Loucy (cell line): Measurements from ENCODE around the gene EPB41L5.
"Not testable (repeated sequence)": the region's sequence is repeated elsewhere in the genome, so short reads cannot be mapped to it uniquely, and the experiment has no call there.

ENCODE experiments used
- H2AFZ ChIP-seq: fragments of 200-600 bp; sonication (generic); 2 replicates; pipeline ENCODE4 v1.6.0; 2016; ENCODE audit warnings: antibody characterized with exemption, mild to moderate bottlenecking, low read length, moderate library complexity
- H3F3A ChIP-seq: fragments of 200-600 bp; 2 replicates; pipeline ENCODE4 v1.6.0; 2016; ENCODE audit warnings: antibody characterized with exemption, low read depth, mild to moderate bottlenecking
- H3K27me3 ChIP-seq: fragments of 200-600 bp; sonication (generic); 2 replicates; pipeline ENCODE4 v1.6.1; 2014; ENCODE audit warnings: low read length, mild to moderate bottlenecking; ENCODE audit not compliant: insufficient read depth, poor library complexity, severe bottlenecking
- H3K36me3 ChIP-seq: fragments of 200-600 bp; sonication (generic); 2 replicates; pipeline ENCODE4 v1.6.1; 2016; ENCODE audit warnings: low read length; ENCODE audit not compliant: insufficient read depth
- H3K4me1 ChIP-seq: fragments of 200-600 bp; sonication (generic); 2 replicates; pipeline ENCODE4 v1.5.1; 2014; ENCODE audit warnings: low read length, mild to moderate bottlenecking; ENCODE audit not compliant: insufficient read depth, poor library complexity, severe bottlenecking
- H3K4me2 ChIP-seq: fragments of 200-600 bp; sonication (generic); 2 replicates; pipeline ENCODE4 v1.6.0; 2014; ENCODE audit warnings: antibody characterized with exemption, low read length, low read depth, mild to moderate bottlenecking; ENCODE audit not compliant: poor library complexity, severe bottlenecking
- H3K4me3 ChIP-seq: fragments of 200-600 bp; sonication (generic); 2 replicates; pipeline ENCODE4 v1.5.1; 2014; ENCODE audit warnings: low read length, mild to moderate bottlenecking, mixed read lengths; ENCODE audit not compliant: poor library complexity, severe bottlenecking
- H3K79me2 ChIP-seq: fragments of 200-600 bp; sonication (generic); 2 replicates; pipeline ENCODE4 v1.6.1; 2014; ENCODE audit warnings: low read length; ENCODE audit not compliant: insufficient read depth
- H3K9ac ChIP-seq: fragments of 200-600 bp; sonication (generic); 2 replicates; pipeline ENCODE4 v1.6.0; 2014; ENCODE audit warnings: mild to moderate bottlenecking, low read depth, low read length, moderate library complexity; ENCODE audit not compliant: poor library complexity, severe bottlenecking
- H3K9me2 ChIP-seq: fragments of 200-600 bp; sonication (generic); replicated peaks from 2 replicates; pipeline ENCODE4 v1.6.1; 2016; ENCODE audit warnings: low read depth, low read length, mixed read lengths
- H3K9me3 ChIP-seq: fragments of 200-600 bp; sonication (generic); 2 replicates; pipeline ENCODE4 v1.6.1; 2014; ENCODE audit warnings: mild to moderate bottlenecking, antibody characterized with exemption, low read length, low read depth; ENCODE audit not compliant: insufficient read depth
- H4K20me1 ChIP-seq: fragments of 200-600 bp; sonication (generic); 2 replicates; pipeline ENCODE4 v1.6.0; 2014; ENCODE audit warnings: antibody characterized with exemption, low read length, mild to moderate bottlenecking; ENCODE audit not compliant: insufficient read depth, poor library complexity, severe bottlenecking
- EZH2phosphoT487 ChIP-seq: fragments of 200-600 bp; IDR thresholded peaks from 2 replicates; pipeline ENCODE4 v1.6.1; 2018; ENCODE audit warnings: antibody characterized with exemption, mild to moderate bottlenecking, moderate library complexity, borderline replicate concordance
- TF ChIP-seq, protein P1 (sequence below): fragments of 200-600 bp; sonication (generic); conservative IDR thresholded peaks from 2 replicates; pipeline ENCODE4 v1.5.1; 2014; ENCODE audit warnings: mild to moderate bottlenecking, antibody characterized with exemption, low read length

Gene EPB41L5

GRCh38 chr2:120132691-120133090 lies 119.8 kb downstream of the EPB41L5 start:
- no peaks in the 10 kb centered on the region for H3K9me3 ChIP-seq
- H4K20me1 ChIP-seq, result no peaks in the 10 kb centered on the region
- no peak overlapping the region for H2AFZ ChIP-seq
- TF ChIP-seq, protein P1, sequence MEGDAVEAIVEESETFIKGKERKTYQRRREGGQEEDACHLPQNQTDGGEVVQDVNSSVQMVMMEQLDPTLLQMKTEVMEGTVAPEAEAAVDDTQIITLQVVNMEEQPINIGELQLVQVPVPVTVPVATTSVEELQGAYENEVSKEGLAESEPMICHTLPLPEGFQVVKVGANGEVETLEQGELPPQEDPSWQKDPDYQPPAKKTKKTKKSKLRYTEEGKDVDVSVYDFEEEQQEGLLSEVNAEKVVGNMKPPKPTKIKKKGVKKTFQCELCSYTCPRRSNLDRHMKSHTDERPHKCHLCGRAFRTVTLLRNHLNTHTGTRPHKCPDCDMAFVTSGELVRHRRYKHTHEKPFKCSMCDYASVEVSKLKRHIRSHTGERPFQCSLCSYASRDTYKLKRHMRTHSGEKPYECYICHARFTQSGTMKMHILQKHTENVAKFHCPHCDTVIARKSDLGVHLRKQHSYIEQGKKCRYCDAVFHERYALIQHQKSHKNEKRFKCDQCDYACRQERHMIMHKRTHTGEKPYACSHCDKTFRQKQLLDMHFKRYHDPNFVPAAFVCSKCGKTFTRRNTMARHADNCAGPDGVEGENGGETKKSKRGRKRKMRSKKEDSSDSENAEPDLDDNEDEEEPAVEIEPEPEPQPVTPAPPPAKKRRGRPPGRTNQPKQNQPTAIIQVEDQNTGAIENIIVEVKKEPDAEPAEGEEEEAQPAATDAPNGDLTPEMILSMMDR, result no peak
- TF ChIP-seq EZH2phosphoT487, result no peak
- H3K79me2 ChIP-seq, result no peaks in the 10 kb centered on the region
- no peaks in the 10 kb centered on the region for H3F3A ChIP-seq
- H3K4me1 ChIP-seq, result no peaks in the 10 kb centered on the region
- H3K36me3 ChIP-seq, result peaks cover 6% of the 10 kb centered on the region; the same call in 1 of the 2 replicates
- no peaks in the 10 kb centered on the region for H3K9me2 ChIP-seq
- H3K9ac ChIP-seq, result no peak overlapping the region
- H3K4me3 ChIP-seq, result no peak overlapping the region
- H3K27me3 ChIP-seq, result no peaks in the 10 kb centered on the region
- no peak overlapping the region for H3K4me2 ChIP-seq

GRCh38 chr2:120133572-120134244 lies 120.8 kb downstream of the EPB41L5 start:
- no peaks in the 10 kb centered on the region for H3F3A ChIP-seq
- H3K9ac ChIP-seq, result no peak overlapping the region
- no peaks in the 10 kb centered on the region for H3K9me3 ChIP-seq
- H3K4me2 ChIP-seq, result no peak overlapping the region
- TF ChIP-seq, protein P1, result no peak
- no peak for TF ChIP-seq EZH2phosphoT487
- no peaks in the 10 kb centered on the region for H3K9me2 ChIP-seq
- no peak overlapping the region for H3K4me3 ChIP-seq
- no peak overlapping the region for H2AFZ ChIP-seq
- H3K27me3 ChIP-seq, result no peaks in the 10 kb centered on the region
- no peaks in the 10 kb centered on the region for H3K4me1 ChIP-seq
- H3K79me2 ChIP-seq, result no peaks in the 10 kb centered on the region
- H4K20me1 ChIP-seq, result no peaks in the 10 kb centered on the region
- H3K36me3 ChIP-seq, result peaks cover 6% of the 10 kb centered on the region; the same call in 1 of the 2 replicates

DNA sequence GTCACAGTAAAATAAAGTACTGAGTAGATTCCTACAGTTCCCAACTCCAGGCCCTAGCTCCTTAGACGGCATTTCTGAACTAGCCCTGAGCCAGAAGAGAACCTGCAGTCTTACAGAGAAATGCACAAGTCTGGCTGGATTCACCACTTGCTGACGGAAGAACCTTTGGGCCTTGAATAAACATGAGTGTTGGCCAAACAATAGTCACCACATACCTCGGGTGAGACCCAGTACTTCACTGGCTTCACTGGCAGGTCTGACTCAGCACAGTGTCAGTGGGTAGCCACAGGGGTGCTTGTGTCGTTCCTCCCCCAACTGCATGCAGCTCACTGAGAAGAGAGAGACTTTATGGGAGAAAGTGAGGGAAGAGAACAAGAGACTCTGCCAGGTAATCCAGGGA lies 121.4 kb downstream of the EPB41L5 start:
- H3K9me3 ChIP-seq, result no peaks in the 10 kb centered on the region
- no peaks in the 10 kb centered on the region for H3K79me2 ChIP-seq
- H3K4me1 ChIP-seq, result no peaks in the 10 kb centered on the region
- H3K9me2 ChIP-seq, result no peaks in the 10 kb centered on the region
- no peak overlapping the region for H3K4me2 ChIP-seq
- peaks cover 6% of the 10 kb centered on the region; the same call in 1 of the 2 replicates for H3K36me3 ChIP-seq
- H3F3A ChIP-seq, result no peaks in the 10 kb centered on the region
- no peaks in the 10 kb centered on the region for H3K27me3 ChIP-seq
- no peak overlapping the region for H2AFZ ChIP-seq
- no peak overlapping the region for H3K4me3 ChIP-seq
- no peaks in the 10 kb centered on the region for H4K20me1 ChIP-seq
- H3K9ac ChIP-seq, result no peak overlapping the region
- TF ChIP-seq, protein P1, result no peak
- TF ChIP-seq EZH2phosphoT487, result no peak

- not testable (repeated sequence) for H3K27me3 ChIP-seq, H3K9ac ChIP-seq, H3K36me3 ChIP-seq
Observed at GRCh38 chr2:120135013-120135412, 122.1 kb downstream of the EPB41L5 start.

More at GRCh38 chr2:120135013-120135412, 122.1 kb downstream of the EPB41L5 start:
- not testable (repeated sequence) for H3K4me3 ChIP-seq, H3K9me3 ChIP-seq, H3K9me2 ChIP-seq, H3K79me2 ChIP-seq, H3K4me1 ChIP-seq, H3F3A ChIP-seq, H2AFZ ChIP-seq, H4K20me1 ChIP-seq, H3K4me2 ChIP-seq
